Activated CD4-positive, alpha-beta T cell treated with anti-CD3 and anti-CD28 coated beads for 1 hour (primary cell): ENCODE measurements around the gene TMEM86A.
"Not testable (repeated sequence)": the region's sequence is repeated elsewhere in the genome, so short reads cannot be mapped to it uniquely, and the experiment has no call there.

Source experiments
- DNase-seq: peaks from one replicate; pipeline ENCODE4 v3.0.0-alpha.2; 2020

Gene TMEM86A

GRCh38 chr11:18698341-18699268 is at the start of gene TMEM86A:
Gene TMEM86A, plus strand, starts transcription at chr11:18698779. Its CDS starts 108 bp downstream, at chr11:18698887.
- DNase-seq = peak; percentile 86

GRCh38 chr11:18650353-18650752 is 48.2 kb upstream of the TMEM86A start:
- no peak for DNase-seq

GRCh38 chr11:18650859-18651557 is 47.6 kb upstream of the TMEM86A start:
- DNase-seq = no peak

- DNase-seq = no peak
These were observed 40.9 kb upstream of the TMEM86A start for GRCh38 chr11:18657673-18658072.

GRCh38 chr11:18665353-18665872 is 33.2 kb upstream of the TMEM86A start:
- DNase-seq = not testable (repeated sequence)

- no peak for DNase-seq
These were observed 30.4 kb upstream of the TMEM86A start for GRCh38 chr11:18668131-18668530.

- DNase-seq = no peak
These were observed 29.4 kb upstream of the TMEM86A start for GRCh38 chr11:18669219-18669596.

- no peak for DNase-seq
These were observed 28.9 kb upstream of the TMEM86A start for GRCh38 chr11:18669711-18670110.

- DNase-seq = no peak
These were observed 27.3 kb upstream of the TMEM86A start for GRCh38 chr11:18671246-18671645.

GRCh38 chr11:18672209-18672608 is 26.4 kb upstream of the TMEM86A start:
- peak; percentile 16 for DNase-seq

- no peak for DNase-seq
These were observed 21.8 kb upstream of the TMEM86A start for GRCh38 chr11:18676803-18677202.

GRCh38 chr11:18677560-18677959 is 21.0 kb upstream of the TMEM86A start:
- DNase-seq = no peak

GRCh38 chr11:18681949-18682348 is 16.6 kb upstream of the TMEM86A start:
- DNase-seq = not testable (repeated sequence)

GRCh38 chr11:18682466-18682865 is 16.1 kb upstream of the TMEM86A start:
- DNase-seq = no peak

- no peak for DNase-seq
These were observed 14.3 kb upstream of the TMEM86A start for GRCh38 chr11:18684267-18684666.

- not testable (repeated sequence) for DNase-seq
These were observed 7.0 kb upstream of the TMEM86A start for GRCh38 chr11:18691467-18692140.

- DNase-seq = no peak
These were observed 5.4 kb upstream of the TMEM86A start for GRCh38 chr11:18692941-18693760.

GRCh38 chr11:18696638-18697225 is 1.8 kb upstream of the TMEM86A start:
- no peak for DNase-seq

GRCh38 chr11:18697576-18697975 is 1.0 kb upstream of the TMEM86A start:
- DNase-seq = no peak

GRCh38 chr11:18699269-18699596 is 654 bp downstream of the TMEM86A start:
- no peak for DNase-seq

- DNase-seq = no peak
These were observed 1.3 kb downstream of the TMEM86A start for GRCh38 chr11:18699848-18700261.

GRCh38 chr11:18700375-18700774 is 1.8 kb downstream of the TMEM86A start:
- DNase-seq = no peak
